Gastrocnemius medialis (tissue), 4 donors: ENCODE data around the gene C8B.

Experiments used
- POLR2A ChIP-seq, 2 donors: fragments of 450-650 bp; IDR thresholded peaks; one replicate each; pipeline ENCODE4 v1.6.1; 2017; ENCODE audit warnings: antibody characterized with exemption in 2 of 2, mild to moderate bottlenecking in 2 of 2, moderate library complexity in 2 of 2
- TF ChIP-seq, protein P1 (sequence below), 5 experiments: fragments of 450-650 bp in 3 of 5; fragments of 200-600 bp in 2 of 5; sonication (generic) in 2 of 5; IDR thresholded peaks in 4 of 5; conservative IDR thresholded peaks in 1 of 5; 1 replicate in 4 of 5; 2 replicates in 1 of 5; pipeline ENCODE4 v1.5.1; 2016 to 2019; ENCODE audit warnings: antibody characterized with exemption in 5 of 5, mild to moderate bottlenecking in 3 of 5, moderate library complexity in 3 of 5

DNA sequence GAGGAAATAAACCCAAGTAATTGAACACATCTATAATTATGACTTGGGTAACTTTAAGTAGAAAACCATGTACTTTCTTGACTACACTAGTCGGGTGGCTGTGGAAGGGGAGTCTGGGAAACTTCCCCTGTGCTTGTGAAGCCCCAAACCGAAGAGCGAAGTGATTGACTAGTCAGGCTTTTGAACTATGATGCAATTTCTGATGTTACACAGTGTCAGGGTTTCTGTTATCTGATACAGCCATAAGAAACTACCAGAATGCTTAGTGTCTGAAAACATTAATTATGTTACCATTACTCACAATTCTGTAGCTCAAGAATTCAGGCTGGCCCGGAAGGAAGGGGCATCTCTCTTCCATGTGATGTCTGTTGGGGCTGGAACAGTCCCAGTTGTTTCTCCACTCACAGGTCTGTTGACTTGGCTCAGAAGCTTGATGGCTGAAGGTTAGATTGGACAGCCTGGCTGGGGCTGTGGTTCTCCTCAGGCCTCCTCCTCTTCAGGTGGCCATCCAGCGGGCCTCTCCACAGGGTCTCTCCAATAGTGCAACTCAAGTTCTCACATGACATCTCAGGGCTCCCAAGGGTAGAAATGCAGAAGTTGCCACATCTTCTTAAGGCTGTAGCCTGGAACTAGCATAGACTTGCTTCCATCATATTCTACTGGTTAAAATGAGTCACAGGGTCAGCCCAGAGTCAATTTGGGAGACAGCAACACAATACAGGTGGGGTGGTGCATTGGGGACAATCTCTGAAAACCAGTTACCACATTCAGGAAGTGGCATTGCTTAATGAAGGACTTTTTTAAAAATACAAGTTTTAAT lies 8.3 kb upstream of the C8B start:
- TF ChIP-seq, protein P1, sequence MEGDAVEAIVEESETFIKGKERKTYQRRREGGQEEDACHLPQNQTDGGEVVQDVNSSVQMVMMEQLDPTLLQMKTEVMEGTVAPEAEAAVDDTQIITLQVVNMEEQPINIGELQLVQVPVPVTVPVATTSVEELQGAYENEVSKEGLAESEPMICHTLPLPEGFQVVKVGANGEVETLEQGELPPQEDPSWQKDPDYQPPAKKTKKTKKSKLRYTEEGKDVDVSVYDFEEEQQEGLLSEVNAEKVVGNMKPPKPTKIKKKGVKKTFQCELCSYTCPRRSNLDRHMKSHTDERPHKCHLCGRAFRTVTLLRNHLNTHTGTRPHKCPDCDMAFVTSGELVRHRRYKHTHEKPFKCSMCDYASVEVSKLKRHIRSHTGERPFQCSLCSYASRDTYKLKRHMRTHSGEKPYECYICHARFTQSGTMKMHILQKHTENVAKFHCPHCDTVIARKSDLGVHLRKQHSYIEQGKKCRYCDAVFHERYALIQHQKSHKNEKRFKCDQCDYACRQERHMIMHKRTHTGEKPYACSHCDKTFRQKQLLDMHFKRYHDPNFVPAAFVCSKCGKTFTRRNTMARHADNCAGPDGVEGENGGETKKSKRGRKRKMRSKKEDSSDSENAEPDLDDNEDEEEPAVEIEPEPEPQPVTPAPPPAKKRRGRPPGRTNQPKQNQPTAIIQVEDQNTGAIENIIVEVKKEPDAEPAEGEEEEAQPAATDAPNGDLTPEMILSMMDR (IDR thresholded peaks at IDR 0.05 in 4 of 5, conservative IDR thresholded peaks at IDR 0.05 in 1 of 5): no peak
- no peak for TF ChIP-seq POLR2A (IDR thresholded peaks at IDR 0.05)
